HG03439 (cell line): ENCODE results near the gene RUVBL2.

Experiments
- ATAC-seq: cut with Tn5 transposase; IDR thresholded peaks from one replicate; pipeline ENCODE4 v1.9.1; 2021; ENCODE audit warnings: mild to moderate bottlenecking, moderate library complexity; ENCODE audit not compliant: unreplicated experiment

Gene RUVBL2

DNA sequence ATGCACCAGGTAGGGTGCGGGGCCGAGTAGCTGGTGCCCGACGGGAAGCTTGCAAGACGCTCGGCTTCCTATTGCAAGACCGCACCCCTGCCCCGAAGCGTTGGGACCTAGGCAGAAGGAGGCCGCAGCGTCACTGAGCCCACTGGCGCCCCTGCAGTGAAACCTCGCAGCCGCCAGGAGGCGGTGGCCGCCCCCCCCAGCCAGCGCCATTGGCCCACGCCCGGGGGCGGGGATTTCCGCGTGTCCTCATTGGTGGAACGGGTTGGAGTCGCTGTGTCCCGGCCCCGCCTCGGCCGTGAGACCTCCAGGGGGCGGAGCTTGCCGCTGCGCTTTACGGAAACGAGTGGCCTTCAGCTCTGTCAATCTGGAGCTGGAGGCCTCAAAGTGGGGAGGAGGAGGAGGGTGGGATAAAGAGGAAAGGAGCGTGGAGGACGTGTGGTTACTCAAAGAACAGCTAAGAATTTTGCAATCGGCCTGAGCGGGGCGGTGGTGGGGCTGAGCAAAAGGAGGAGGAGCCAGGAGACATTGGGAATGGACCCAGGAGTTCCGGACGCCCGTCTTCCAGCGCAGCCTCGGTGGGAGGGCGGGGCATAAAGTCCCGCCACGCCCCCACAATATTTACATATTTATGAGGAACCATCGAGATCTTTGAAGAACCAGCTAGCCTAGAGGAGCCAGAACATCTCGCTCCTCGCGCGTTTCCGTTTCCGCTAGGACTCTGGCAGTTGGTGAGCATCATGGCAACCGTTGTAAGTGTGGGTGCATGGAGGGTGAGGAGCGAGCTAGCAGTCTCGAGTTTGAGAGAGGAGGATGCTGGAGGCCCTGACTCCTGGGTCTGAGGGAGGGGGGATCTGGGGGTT, at the start of gene RUVBL2, which contains the start of gene GYS1:
Gene RUVBL2 (plus strand): TSS at position 713 of the 860 bp plus-strand sequence. CDS start 25 bp downstream, at position 738.
Gene GYS1 (minus strand): TSS at position 135 of the 860 bp plus-strand sequence. CDS start 197 bp downstream, outside the sequence.
- peak; percentile 87 for ATAC-seq

DNA sequence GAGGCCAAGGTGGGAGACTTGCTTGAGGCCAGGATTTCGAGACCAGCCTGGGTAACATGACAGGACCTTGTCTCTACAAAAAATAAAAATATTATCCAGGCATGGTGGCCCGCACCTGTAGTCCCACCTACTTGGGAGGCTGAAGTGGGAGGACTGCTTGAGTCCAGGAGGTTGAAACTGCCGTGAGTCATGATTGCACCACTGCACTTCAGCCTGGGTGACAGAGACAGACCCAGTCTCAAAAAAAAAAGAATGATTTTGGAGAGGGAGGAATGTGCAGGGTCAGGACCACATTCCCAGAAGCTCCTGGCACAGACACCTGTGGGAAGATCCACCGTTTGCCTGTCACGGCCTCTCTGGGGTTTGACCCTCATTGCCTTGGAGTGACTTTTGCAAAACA, 48.3 kb upstream of the RUVBL2 start:
- ATAC-seq = no peak

DNA sequence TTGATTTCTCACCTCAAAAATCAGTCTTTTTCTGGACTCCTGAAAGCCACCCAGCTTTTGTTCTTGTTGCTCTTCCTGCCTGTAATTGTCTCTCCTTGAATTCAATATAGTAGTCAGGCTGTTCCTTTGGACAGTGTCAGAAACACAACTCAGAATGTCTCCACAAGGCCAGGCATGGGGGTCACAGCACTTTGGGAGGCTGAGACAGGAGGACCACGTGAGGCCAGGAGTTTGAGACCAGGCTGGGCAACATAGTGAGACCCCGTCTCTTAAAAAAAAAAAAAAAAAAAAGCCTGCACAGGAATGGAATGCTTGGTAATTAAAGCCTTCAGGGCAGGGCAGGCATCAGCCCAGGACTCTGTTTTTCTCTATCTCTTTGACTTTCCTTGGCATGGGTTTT, 47.9 kb upstream of the RUVBL2 start:
- no peak for ATAC-seq

DNA sequence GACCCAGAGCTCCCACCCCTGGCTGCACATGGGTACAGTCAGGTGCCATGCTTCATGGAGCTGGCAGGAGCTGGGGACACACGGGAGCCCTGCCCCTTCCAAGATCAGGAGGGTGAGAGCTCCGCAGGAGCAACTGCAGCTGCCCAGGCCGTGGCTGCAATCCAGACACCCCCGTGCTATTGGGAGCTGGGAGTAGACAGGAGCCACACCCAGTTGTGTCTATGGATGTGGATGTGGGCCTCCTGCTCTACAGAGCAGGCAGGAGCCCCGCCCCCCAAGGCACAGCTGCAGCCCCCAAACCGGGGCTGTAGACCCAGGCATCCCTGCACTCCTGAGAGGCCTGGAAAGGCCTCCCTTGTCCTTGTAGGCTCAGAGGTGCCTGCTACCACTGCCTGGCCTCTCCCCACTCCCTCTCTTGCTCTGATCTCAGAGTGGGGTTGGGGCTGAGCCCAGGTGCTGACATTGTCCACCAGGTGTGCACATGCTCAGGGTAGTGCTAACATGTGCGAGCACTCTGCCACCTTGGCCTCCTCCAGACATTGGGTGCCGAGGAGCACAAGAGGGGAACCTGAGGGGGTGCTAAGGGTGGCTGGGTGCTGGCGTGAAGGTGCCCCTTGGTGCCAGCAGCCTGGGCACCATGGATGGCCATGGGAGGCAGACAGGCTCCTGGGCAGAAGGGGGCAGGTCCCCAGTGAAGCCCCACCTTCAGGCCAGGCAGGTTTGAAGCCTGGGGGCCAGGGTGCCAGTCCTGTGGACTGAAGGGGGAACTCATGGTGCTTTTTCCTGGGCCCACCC, 47.0 kb upstream of the RUVBL2 start:
- no peak for ATAC-seq

DNA sequence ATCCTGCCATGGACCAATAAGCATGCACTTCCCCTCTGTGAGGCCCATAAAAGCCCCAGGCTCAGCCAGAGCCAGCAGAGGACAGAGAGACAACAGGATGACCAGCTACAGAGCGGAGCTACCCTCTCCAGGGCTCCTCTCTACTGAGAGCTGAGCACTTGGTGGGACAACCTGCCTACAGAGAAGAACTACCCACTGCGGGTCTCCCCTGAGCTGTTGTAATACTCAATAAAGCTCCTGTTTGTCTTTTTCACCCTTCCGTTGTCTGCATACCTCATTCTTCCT, 46.5 kb upstream of the RUVBL2 start:
- ATAC-seq = no peak

DNA sequence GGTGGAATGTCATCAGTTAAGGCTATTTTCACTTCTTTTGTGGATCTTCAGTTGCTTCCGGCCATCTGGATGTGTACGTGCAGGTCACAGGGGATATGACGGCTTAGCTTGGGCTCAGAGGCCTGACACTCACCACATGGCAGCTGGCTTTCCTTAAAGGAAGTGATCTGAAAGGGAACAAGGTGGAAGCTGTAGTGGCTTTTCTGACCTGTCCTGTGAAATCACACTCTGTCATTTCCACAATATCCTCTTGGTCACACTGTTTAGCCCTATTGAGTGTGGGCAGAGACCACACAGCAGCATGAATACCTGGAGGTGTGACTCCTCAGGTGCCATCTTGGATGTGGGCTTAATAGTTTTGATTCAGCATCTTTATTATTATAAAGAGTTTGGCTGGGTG, 43.5 kb upstream of the RUVBL2 start:
- no peak for ATAC-seq

DNA sequence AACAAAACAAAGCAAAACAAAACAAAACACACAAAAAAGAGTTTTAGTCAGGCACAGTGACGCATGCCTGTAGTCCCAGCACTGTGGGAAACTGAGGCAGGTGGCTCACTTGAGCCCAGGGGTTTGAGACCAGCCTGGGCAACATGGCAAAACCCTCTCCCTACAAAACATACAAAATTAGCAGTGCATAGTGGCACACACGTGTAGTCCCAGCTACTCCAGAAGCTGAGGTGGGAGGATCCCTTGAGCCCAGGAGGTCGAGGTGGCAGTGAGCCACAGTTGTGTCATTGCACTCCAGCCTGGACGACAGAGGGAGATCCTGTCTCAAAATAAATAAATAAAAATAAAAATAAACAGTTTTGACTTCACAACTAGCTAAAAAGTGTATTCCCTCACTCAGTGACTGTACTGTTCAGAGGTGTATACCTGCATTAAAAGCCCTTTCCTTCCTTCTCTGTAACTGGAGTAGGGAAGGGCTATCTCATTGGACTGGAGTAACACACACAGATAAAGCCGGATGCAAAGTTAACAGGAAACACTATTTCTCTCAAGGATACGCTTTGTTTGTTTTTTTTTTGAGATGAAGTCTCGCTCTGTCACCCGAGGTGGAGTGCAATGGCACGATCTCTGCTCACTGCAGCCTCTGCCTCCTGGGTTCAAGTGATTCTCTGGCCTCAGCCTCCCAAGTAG, 42.7 kb upstream of the RUVBL2 start:
- ATAC-seq = no peak

DNA sequence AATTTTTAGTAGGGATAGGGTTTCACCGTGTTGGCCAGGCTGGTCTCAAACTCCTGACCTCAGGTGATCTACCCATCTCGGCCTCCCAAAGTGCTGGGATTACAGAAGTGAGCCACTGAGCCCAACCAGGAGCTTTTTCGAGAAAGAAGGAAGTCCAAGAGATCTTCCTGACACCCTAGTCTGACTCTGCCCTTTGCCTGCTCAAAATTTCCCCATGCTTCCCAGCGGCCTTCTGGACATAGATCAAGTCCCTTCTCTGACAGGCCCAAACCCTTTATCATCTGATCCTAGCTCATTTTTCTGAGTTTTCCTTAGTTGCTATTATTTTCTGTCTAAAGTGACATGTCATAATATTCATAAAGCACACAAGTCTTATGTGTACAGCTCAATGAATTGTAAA, 40.5 kb upstream of the RUVBL2 start:
- no peak for ATAC-seq

DNA sequence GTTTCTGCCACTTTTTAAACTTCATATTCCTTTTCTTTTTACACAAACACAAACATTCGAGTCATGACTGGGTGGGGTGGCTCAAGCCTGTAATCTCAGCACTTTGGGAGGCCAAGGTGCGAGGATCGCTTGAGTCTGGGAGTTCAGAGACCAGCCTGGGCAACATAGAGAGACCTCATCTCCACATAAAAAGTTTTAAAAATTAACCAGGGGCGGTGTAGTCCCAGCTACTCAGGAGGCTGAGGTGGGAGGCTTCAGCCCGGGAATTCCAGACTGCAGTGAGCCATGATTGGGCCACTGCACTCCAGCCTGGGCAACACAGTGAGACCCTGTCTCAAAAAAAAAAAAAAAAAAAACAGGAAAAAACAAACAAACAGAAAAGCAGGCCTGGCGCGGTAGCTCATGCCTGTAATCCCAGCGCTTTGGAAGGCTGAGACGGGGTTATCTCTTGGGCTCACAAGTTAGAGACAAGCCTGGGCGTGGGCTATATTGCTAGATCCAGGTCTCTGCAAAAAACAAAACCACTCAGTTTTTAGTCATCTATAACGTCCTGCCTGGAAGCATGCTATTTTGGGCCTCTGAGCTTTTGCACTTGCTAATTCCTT, 39.6 kb upstream of the RUVBL2 start:
- no peak for ATAC-seq

DNA sequence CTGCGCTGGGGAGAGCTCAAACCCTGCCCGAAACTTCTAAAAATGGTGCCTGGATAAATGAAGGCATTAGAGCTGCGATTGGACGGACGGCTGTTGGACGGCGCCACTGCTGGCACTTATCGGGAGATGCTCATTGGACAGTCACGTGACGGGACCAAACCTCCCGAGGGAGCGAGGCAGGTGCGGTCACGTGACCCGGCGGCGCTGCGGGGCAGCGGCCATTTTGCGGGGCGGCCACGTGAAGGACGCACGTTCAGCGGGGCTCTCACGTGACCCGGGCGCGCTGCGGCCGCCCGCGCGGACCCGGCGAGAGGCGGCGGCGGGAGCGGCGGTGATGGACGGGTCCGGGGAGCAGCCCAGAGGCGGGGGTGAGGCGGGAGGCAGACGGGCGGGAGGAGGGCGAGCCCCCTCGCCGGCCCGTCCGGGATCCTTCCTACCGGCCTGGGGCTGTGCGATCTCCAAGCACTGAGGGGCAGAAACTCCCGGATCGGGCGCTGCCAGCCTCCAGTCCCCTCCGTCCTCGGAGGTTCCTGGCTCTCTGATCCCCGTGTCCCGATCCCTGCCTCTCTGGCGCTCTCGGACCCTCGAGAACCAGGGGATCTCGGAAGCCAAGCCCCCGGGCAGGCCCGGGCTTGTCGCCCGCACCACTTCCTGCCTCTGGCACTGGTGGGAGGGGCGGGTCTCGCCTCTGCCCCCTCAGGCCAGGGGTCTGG, 38.9 kb upstream of the RUVBL2 start, which contains the start of gene BAX:
Gene BAX (plus strand): TSS at position 281 of the 713 bp plus-strand sequence. CDS start 54 bp downstream, at position 335.
- peak; percentile 81 for ATAC-seq

DNA sequence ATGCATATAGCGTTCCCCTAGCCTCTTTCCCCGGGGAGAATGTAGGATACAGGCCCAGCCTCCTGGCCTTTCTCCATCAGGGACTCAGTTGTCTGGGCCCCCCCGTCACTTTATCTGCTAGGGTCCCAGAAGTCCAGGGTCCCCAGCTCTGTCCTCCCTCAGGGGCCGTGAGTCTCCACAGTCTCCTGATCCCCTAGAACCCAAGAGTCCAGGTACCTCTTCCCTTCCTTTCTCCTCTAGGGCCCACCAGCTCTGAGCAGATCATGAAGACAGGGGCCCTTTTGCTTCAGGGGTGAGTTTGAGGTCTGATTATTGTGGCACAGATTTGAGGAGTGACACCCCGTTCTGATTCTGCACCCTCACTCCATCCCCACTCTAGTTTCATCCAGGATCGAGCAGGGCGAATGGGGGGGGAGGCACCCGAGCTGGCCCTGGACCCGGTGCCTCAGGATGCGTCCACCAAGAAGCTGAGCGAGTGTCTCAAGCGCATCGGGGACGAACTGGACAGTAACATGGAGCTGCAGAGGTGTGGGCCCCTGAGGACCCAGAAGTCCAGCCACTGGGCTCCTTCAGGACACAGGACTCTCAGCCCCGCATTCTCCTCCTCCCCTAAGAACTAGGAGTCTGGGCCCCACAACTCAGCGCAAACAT, 38.3 kb upstream of the RUVBL2 start:
- no peak for ATAC-seq

DNA sequence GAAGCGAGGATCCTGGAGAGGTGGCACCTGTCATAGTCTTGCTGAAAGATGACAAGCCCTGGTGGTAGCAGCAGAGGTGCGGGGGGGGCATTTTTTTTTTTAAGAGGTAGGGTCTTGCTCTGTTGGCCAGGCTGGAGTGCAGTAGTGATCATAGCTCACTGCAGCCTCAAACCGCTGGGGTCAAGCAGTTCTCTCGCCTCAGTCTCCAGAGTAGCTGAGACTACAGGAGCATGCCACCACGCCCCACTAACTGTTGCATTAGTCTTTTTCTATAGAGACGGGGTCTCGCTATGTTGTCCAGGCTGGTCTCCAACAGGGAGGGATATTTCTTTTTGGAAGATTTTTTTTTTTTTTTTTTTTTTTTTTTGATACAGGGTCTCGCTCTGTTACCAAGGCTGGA, 35.7 kb upstream of the RUVBL2 start:
- no peak for ATAC-seq

DNA sequence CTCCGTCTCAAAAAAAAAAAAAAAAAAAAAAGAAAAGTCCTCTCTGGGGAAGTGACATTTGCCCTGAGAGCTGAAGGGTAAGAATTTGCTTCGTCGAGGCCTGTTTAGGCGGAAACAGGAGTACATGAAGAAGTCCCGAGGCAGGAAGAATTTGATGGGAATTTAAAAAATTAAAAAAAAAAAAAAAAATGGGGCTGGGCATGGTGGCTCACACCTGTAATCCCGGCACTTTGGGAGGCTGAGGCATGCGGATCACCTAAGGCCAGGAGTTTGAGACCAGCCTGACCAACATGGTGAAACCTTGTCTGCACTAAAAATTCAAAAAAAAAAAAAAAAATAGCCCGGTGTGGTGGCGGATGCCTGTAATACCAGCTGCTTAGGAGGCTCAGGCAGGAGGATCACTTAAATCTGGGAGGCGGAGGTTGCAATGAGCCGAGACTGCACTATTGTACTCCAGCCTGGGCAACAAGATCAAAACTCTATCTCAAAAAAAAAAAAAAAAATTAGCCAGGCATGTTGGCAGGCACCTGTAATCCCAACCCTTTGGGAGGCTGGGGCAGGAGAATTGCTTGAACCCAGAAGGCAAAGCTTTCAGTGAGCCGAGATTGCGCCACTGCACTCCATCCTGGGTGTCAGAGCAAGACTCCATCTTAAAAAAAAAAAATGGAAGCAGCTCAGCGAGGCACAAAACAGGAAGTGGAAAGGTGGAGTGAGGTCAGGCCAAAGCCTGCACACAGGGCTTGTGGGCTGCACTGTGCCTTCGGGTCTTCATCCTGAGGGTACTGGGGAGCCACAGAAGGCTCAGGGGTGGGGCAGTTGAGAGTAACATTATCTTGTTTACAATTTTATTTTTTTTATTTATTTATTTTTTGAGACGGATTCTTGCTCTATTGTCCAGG, 34.1 kb upstream of the RUVBL2 start:
- ATAC-seq = no peak

DNA sequence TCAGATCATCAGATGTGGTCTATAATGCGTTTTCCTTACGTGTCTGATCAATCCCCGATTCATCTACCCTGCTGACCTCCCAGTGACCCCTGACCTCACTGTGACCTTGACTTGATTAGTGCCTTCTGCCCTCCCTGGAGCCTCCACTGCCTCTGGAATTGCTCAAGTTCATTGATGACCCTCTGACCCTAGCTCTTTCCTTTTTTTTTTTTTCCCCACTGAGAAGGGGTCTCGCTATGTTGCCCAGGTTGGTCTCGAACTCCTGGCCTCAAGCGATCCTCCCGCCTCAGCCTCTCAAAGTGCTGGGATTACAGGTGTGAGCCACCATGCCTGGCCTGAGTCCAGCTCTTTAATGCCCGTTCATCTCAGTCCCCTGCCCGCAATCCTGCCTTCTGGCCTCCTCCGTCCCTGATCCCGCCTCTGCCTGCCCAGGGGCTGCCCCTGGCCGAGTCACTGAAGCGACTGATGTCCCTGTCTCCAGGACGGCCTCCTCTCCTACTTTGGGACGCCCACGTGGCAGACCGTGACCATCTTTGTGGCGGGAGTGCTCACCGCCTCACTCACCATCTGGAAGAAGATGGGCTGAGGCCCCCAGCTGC, 32.5 kb upstream of the RUVBL2 start:
- ATAC-seq = no peak

DNA sequence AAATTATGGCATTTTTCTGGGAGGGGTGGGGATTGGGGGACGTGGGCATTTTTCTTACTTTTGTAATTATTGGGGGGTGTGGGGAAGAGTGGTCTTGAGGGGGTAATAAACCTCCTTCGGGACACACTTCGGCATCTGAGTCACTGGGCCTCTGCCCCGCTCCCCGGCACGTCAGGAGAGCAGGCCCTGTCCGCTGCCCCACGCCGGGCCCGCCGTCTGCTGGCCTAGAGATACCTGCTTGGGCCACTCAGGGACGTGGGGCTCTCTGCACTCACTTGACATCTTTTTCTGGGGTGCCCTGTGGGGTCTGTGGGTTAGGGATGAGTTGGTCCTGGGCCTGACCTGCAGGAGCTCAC, 32.0 kb upstream of the RUVBL2 start:
- no peak for ATAC-seq

DNA sequence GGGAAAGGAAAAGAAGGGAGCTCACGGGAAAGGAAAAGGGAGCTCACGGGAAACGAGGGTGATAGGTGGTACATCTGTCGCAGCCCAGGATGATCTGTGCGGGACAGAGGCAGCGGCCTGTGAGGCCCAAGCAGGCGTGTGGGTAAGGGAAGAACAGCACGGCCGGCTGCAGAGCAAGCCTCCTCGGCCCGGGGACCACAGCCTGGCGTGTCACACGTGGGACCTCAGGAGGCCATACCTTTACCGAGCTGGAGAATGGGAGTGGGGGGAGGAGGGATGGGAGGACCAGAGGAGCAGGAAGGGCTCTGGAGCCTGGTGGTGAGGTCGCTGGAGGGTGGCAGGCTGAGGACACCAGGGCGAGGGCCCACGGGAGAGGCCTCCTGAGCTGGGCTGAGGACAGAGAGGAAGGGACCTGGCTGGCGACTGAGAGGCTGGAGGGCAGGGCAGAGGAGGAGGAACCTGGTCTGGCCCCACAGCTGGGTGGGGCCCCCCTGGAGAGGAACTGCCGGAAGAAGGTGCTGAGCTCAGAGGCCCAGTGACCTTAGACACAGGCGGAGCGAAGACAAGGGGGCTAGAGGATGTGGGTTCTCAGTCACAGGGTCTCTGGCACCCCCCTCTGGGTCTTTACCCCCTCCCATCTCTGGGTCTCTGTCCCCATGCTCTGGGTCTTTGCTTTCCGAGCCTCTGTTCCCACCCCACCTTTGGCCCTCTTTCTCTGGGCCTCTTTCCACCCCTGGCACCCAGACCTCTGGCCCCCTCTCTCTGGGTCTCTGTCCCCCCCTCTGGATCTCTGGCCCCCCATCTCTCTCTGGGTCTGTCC, 31.4 kb upstream of the RUVBL2 start:
- no peak for ATAC-seq

DNA sequence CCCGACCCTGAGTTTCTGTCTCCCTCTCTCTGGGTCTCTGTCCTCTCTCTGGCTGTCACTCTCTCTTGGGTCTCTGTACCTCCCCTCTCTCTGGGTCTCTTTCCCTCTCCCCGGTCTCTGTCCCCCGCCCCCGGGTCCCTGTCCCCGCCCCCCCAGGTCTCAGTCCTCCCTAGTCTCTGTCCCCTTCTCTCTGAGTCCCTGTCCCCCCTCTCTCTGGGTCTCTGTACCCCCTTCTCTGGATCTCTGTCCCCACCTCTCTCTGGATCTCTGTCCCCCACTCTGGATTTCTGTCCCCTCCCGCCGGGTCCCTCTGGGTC, 30.9 kb upstream of the RUVBL2 start:
- ATAC-seq = no peak
